HG02759 (cell line): ENCODE results near the gene RBP3.

Experiments
- ATAC-seq: cut with Tn5 transposase; IDR thresholded peaks from one replicate; pipeline ENCODE4 v1.9.1; 2021; ENCODE audit warnings: mild to moderate bottlenecking, moderate library complexity; ENCODE audit not compliant: unreplicated experiment

RBP3 gene

GRCh38 chr10:47388879-47389278 is 40.7 kb downstream of the RBP3 start:
- no peak for ATAC-seq

- no peak for ATAC-seq
Measured at GRCh38 chr10:47389619-47390018, 41.5 kb downstream of the RBP3 start.

DNA sequence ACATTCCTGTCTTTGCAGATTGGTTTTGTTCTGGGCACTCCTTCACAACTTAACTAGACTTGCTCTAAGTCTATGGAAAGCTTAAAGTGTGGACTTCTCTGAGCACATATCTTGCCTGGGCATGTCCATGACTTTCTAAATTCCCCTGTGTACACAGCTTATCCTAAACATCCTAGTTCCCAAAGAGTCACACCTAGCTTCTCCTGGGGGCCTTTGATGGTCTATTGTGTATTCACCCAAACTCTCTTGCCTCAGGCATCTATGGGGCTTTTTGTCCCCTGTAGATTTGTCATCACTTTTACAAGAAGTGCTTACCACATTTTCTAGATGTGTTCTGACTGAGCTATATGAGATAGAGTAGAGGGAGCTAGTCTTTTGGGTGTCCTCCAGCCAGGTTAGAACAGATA is 48.2 kb downstream of the RBP3 start:
- ATAC-seq = no peak

DNA sequence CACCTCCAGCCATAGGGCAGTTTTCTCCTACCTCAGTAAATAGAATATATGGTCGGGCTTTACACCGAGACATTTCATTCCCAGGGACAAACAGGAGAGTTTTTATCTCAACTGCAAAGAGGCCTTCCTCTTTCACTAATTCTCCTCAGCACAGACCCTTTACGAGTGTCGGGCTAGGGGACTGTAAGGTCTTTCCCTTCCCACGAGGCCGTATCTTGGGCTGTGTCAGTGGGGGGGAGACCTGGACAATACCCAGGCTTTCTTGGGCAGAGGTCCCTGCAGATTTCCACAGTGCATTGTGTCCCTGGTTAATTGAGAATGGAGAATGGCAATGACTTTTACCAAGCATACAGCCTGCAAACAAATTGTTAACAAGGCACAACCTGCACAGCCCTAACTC is 49.1 kb downstream of the RBP3 start:
- no peak for ATAC-seq

- ATAC-seq = no peak
Measured at GRCh38 chr10:47400251-47400650, 52.1 kb downstream of the RBP3 start.

DNA sequence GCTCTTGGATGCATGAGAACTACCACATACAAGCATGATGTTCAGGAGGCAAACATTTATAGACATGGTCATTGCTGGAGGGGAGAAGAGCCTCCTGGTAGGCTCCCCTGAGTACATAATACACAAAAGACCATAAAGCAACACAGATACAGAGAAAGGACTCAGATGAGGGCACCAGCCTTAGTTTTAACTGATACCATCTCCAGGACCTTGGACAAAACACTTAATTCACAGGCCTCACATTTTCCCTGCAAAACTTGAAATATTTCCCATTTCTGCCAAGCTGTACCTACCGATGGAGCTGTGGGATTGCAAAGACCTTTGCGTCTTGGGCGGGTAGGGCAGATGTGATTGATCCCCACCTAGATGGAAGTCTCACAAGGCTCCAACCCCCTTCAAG is 52.6 kb downstream of the RBP3 start:
- ATAC-seq = no peak

- no peak for ATAC-seq
Measured at GRCh38 chr10:47401210-47401609, 53.0 kb downstream of the RBP3 start.

DNA sequence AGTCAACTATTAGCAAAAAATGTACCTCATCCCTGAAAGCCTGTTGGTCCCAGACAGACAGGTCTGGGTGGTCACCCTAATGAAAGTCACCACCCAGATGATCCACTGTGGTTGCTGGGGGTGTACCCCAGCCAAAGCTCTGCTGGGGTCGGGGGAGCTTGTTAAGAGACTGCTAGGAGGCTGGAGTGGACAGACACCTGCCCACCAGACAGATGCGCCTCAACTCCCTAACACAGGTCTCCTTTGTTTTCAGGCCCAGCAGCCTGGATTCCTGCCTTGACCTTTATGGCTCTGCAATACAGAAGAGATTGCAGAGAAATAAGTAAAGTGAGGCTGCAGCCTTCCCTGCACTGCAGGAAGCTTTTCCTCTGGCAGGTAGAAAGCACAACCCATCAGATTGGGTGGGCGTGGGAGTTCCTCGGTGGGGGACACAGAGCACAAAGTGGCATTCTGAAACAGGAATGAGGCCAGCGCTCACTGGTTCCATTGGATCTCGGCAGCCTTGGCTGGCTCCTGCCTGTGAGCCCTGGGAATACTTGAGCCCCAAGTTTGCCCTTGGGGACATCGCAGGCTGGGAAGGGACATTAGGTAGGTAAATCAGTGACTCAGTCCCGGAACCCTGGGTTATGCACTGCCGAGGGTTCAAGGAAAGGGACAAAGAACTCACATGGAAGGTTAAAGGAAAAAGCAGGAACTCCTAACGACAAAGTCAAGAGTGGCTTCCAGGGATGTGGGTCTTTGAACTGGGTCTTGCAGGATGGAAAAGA is 53.9 kb downstream of the RBP3 start:
- no peak for ATAC-seq

- no peak for ATAC-seq
Measured at GRCh38 chr10:47402641-47403301, 54.6 kb downstream of the RBP3 start.

DNA sequence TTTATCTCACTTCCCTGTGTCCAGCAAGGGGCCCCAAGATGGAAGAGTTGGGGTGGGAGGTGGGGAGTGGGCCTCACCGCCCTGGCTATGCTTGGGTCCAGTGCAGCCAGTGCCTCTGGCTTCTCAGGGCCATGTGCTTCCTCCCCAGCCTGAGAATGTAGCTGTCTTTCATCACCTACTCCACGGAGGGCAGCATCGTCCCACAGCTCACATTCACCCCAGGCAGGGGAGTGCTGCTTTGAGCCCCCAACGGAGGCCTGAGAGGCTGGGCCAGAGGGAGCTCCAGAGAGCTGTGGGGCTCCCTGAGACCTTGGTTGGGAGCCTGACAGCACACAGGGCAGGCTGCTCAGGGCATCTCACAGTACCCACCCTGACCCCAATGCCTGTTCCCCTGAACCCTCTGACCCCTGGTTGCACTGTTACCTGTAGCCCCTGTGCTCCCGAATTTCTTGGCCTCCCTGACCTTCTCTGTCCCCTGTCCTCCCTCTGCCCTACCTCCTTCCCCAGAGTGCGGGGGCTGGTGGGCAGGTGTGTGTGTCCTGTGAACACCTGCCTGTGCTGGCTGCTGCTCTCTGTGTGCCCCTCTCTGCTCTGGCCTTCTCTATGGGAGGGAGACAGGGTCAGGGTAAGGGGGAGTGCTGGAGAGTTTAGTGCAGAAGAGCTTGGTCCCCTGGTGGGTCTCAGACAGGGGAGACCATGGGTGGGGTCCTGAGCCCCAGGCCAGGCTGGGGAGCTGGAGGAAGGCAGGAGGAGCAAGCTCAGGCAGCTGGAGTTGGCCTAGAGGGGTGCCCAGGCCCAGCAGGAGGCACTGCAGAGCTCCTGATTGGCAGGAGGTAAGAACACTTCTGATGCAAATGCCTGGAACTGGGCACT is 55.5 kb downstream of the RBP3 start:
- ATAC-seq = no peak

DNA sequence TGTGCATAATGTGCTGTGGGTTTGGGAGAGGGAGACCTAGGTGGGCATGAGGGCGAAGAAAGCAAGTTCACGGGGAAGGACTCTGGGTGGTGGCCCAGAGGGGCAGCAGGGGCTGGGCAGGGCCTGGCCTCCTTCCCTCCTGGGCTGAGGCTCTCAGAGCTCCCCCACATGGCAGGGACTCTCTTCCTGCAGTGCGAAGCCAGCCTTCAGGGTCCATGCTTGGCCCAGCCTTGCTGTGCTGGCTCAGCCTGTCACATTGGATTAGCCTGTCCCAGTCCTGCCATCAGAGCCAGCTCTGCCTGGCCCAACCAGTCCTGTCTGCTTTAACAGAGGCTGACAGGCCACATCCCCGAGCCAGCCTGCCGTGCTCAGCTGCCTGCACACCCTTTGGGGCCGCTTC is 56.3 kb downstream of the RBP3 start:
- ATAC-seq = no peak

GRCh38 chr10:47404937-47405336 is 56.8 kb downstream of the RBP3 start:
- no peak for ATAC-seq

GRCh38 chr10:47405857-47406547 is 57.8 kb downstream of the RBP3 start:
- no peak for ATAC-seq

GRCh38 chr10:47406548-47406869 is 58.3 kb downstream of the RBP3 start:
- no peak for ATAC-seq

DNA sequence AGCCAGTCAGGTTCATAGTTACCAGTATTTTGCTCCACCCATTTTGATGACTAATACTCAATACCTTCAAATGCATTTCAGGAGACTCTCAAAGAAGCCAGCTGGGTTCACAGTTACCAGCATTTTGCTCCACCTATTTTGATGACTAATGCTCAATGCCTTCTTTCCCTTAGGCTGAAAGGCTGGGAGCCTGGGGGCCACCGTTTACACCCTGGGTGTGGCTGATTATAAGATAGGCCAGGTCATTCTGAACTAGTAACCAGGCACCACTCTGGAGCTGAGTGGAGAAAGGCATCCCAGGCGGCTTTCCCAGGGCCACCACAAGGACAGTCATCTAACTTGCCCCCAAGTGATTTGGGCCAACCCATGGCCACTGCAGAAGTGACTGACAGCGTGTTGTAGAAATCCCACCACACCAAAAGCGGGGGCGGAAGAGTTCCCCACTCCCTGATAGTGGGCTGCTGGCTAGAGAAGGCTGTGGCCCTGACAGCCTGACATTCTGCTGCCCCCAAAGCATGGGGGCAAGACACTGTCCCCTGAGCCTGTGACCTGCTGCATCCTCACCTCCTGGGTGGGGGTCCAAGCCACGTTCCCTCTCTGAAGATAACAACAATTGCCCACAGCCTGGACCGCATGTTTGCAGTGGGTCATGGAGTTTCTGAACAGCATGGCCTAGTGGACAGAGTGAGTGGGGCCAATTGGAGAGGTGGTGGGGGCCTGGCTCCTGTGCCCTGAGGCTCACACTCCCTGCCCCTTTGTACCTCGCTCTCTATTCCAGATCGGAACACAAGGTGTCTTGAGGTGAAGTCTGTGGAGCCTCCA is 58.9 kb downstream of the RBP3 start:
- ATAC-seq = no peak
